Osteoblast (primary cell): Measurements from ENCODE around the gene ZNF771. TPM values are rescaled to one million over a fixed set of nuclear protein-coding genes. Genes with fewer than 3 reads are reported as not detected.
A peak's percentile ranks its signal among the peaks of the same experiment; 100 is the strongest.

Experiments used
- DNase-seq: peaks from one replicate; pipeline ENCODE4 v3.0.0; 2011; ENCODE audit warnings: low spot score, mixed read lengths; ENCODE audit not compliant: insufficient read length; ENCODE audit errors: missing footprints
- H2AFZ ChIP-seq: 2 replicates; pipeline ENCODE4 v1.6.0; 2011; ENCODE audit warnings: mild to moderate bottlenecking, low read length
- H3K27ac ChIP-seq: 2 replicates; pipeline ENCODE4 v1.5.1; 2011; ENCODE audit warnings: mild to moderate bottlenecking, low read depth, low read length, moderate library complexity
- H3K27me3 ChIP-seq: 2 replicates; pipeline ENCODE4 v1.6.0; 2012; ENCODE audit warnings: mild to moderate bottlenecking, control low read depth, inconsistent platforms, low read length, moderate library complexity; ENCODE audit not compliant: insufficient read depth
- H3K36me3 ChIP-seq: 2 replicates; pipeline ENCODE4 v1.5.1; 2011; ENCODE audit warnings: mild to moderate bottlenecking, low read length, control low read depth, moderate library complexity; ENCODE audit not compliant: insufficient read depth
- H3K4me1 ChIP-seq: 2 replicates; pipeline ENCODE4 v1.5.1; 2011; ENCODE audit warnings: mild to moderate bottlenecking, low read length, control low read depth, moderate library complexity; ENCODE audit not compliant: insufficient read depth
- H3K4me2 ChIP-seq: 2 replicates; pipeline ENCODE4 v1.6.0; 2011; ENCODE audit warnings: mild to moderate bottlenecking, low read length; ENCODE audit not compliant: insufficient read depth
- H3K4me3 ChIP-seq: fragments of 200-600 bp; sonication (generic); 3 replicates; pipeline ENCODE4 v1.5.1; 2012; ENCODE audit warnings: mild to moderate bottlenecking, low read length, inconsistent platforms; ENCODE audit not compliant: insufficient read depth
- H3K79me2 ChIP-seq: 2 replicates; pipeline ENCODE4 v1.6.0; 2012; ENCODE audit warnings: mild to moderate bottlenecking, low read length, control low read depth, inconsistent platforms; ENCODE audit not compliant: insufficient read depth
- H3K9me3 ChIP-seq: 2 replicates; pipeline ENCODE4 v1.5.1; 2011; ENCODE audit warnings: low read depth, low read length, control low read depth
- H4K20me1 ChIP-seq: 2 replicates; pipeline ENCODE4 v1.6.0; 2012; ENCODE audit warnings: mild to moderate bottlenecking, low read length, control low read depth; ENCODE audit not compliant: insufficient read depth
- CTCF ChIP-seq: IDR thresholded peaks from 2 replicates; pipeline ENCODE4 v1.5.1; 2011; ENCODE audit warnings: mild to moderate bottlenecking, low read depth, low read length, moderate library complexity; ENCODE audit errors: extremely low read depth
- total RNA-seq: library from RNA; depleted of rRNA; stranded (reverse); fragments of >200 nt; gene quantifications from 2 replicates; pipeline ENCODE4 v1.2.3, GENCODE V29; 2012

Gene ZNF771
- total RNA-seq, 1 donor = 14.8 TPM

DNA sequence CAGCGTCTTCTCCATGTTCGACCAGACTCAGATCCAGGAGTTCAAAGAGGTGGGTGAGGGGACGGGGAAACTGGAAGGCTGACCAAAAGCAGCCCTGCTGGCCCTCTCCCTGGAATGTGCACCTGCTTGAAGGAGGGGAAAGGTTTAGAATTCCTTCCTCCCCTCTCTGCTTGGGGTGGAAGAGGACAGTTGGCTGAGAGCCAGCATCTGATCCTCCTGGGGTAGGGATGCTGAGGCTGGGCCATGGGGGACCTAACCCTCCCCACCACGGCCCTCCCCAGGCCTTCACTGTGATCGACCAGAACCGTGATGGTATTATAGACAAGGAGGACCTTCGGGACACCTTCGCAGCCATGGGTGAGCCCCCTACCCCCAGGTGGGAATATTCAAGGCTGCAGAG lies 31.5 kb upstream of the ZNF771 start:
- DNase-seq = peak; percentile 72
- no peaks in the 10 kb centered on the region for H3K36me3 ChIP-seq
- H3K4me2 ChIP-seq = no peak overlapping the region
- H4K20me1 ChIP-seq = peaks cover 5% of the 10 kb centered on the region
- peaks cover 4% of the 10 kb centered on the region for H3K79me2 ChIP-seq
- TF ChIP-seq CTCF = no peak
- H3K9me3 ChIP-seq = no peaks in the 10 kb centered on the region
- no peak overlapping the region for H2AFZ ChIP-seq
- H3K27me3 ChIP-seq = no peaks in the 10 kb centered on the region
- H3K4me1 ChIP-seq = peaks cover 19% of the 10 kb centered on the region
- H3K27ac ChIP-seq = no peak overlapping the region
- H3K4me3 ChIP-seq = no peak overlapping the region

- Histone ChIP-seq H2AFZ (no peak overlapping the region), H3K4me1 (peaks cover 14% of the 10 kb centered on the region), H3K9me3 (no peaks in the 10 kb centered on the region), H3K4me2 (no peak overlapping the region), H4K20me1 (peaks cover 5% of the 10 kb centered on the region), H3K27me3 (no peaks in the 10 kb centered on the region), H3K79me2 (peaks cover 4% of the 10 kb centered on the region), H3K27ac (no peak overlapping the region), H3K36me3 (no peaks in the 10 kb centered on the region), H3K4me3 (no peak overlapping the region)
- DNase-seq = no peak
- TF ChIP-seq CTCF = no peak
Measured at GRCh38 chr16:30376461-30376902, 30.9 kb upstream of the ZNF771 start.

DNA sequence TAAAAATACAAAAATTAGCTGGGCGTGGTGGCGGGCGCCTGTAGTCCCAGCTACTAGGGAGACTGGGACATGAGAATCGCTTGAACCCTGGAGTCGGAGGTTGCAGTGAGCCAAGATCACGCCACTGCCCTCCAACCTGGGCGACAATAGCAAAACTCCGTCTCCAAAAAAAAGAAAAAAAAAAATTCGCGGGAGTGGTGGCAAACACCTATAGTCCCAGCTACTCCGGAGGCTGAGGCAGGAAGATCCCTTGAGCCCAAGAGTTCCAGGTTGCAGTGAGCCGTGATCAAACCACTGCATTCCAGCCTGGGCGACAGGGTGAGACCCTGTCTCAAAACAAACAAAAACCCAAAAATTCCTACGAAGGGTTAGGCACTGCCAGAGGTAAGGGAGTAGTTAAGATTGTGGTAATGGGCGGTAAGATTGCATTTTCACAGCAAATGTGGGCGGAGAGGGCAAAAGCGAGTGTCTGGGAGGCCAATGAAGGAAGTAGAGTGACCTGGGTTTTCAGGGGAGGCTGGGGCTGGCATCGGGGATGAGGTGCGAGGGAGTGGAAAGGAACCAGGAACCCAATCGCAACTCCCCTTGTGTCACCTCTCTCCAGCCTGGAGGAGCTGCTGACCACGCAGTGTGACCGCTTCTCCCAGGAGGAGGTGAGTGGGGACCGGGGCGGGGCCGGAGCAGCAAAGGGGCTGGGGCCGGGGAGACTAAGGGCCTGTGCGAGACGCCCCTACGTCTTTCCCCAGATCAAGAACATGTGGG lies 30.2 kb upstream of the ZNF771 start:
- DNase-seq = no peak
- Histone ChIP-seq H3K79me2 (peaks cover 4% of the 10 kb centered on the region), H3K27me3 (no peaks in the 10 kb centered on the region), H3K4me1 (peaks cover 14% of the 10 kb centered on the region), H2AFZ (peak overlapping the region; percentile 90), H3K4me2 (peak overlapping the region; percentile 95), H3K9me3 (no peaks in the 10 kb centered on the region), H4K20me1 (peaks cover 8% of the 10 kb centered on the region), H3K27ac (peak overlapping the region; percentile 91), H3K36me3 (no peaks in the 10 kb centered on the region), H3K4me3 (peak overlapping the region; percentile 88)
- TF ChIP-seq CTCF = no peak

GRCh38 chr16:30377812-30378235 lies 29.6 kb upstream of the ZNF771 start:
- no peaks in the 10 kb centered on the region for H3K9me3 ChIP-seq
- peaks cover 14% of the 10 kb centered on the region for H3K4me1 ChIP-seq
- H3K4me2 ChIP-seq = peak overlapping the region; percentile 95
- no peak for TF ChIP-seq CTCF
- H4K20me1 ChIP-seq = peaks cover 8% of the 10 kb centered on the region
- H3K27ac ChIP-seq = peak overlapping the region; percentile 91
- peaks cover 4% of the 10 kb centered on the region for H3K79me2 ChIP-seq
- H3K36me3 ChIP-seq = no peaks in the 10 kb centered on the region
- H2AFZ ChIP-seq = peak overlapping the region; percentile 90
- peak; percentile 96 for DNase-seq
- peak overlapping the region; percentile 88 for H3K4me3 ChIP-seq
- no peaks in the 10 kb centered on the region for H3K27me3 ChIP-seq
